ENCODE measurements around the gene RPL11. TPM values are rescaled to one million over a fixed set of nuclear protein-coding genes. Genes with fewer than 3 reads are reported as not detected.

RPL11 gene
- total RNA-seq, 5 donors from 2014 or later (not counting 1 experiment from before 2014, with no cell fraction given) = 1,758 to 2,043 (median 1,921) TPM

DNA sequence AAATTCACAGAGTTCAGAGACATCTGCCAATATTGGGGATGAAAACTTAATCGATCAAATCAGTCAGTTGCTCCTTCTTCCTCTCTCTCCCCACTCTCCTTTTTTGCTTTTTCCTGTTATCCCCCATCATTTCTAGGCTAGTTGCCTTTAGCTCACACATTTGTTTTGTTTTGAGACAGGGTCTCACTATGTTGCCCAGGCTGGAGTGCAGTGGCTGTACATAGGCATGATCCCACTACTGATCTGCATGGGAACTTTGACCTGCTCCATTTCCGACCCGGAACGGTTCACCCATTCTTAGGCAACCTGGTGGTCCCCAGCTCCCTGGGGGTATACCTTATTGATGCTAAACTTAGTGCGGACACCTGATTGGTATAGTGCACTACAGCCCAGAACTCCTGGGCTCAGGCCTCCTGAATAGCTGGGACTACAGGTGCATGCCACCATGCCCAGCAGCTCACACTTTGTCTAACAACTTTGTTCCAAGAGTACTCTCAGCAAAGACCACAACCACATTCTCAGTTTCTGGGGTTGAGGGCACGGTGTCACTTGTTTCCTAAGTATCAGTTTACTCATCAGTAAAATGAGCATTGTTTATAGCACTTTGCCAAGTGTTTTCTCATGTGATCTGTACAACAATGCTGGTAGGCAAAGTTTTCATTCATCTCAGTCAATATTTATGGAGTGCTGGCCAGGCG, 45.0 kb downstream of the RPL11 start:
- ChIA-PET CTCF (interaction anchor here in 1 of 2 donors (0.6 to 1.2 kb wide), 2 partner anchors 9 to 32 kb away, joined by 6 to 9 read pairs; no protein-coding TSS in a partner anchor), POLR2A (no interaction called here)
- no peak overlapping the region for H3K27ac Mint-ChIP-seq
- no peaks in the 10 kb centered on the region for H3K36me3 Mint-ChIP-seq
- WGBS (ENCODE audit: insufficient coverage) = 92% methylated on average over 5 of the region's 7 CpGs
- H3K27me3 Mint-ChIP-seq = no peaks in the 10 kb centered on the region
- ATAC-seq (replicated peaks in 1 of 4) (no peak), DNase-seq (no peak)
- H3K4me1 Mint-ChIP-seq = no peaks in the 10 kb centered on the region
- Histone ChIP-seq H3K27me3 (replicated peaks in 1 of 2; ENCODE audit: control insufficient read depth in 2 of 2, extremely low read depth in 1 of 2, insufficient read depth in 2 of 2, low read length in 1 of 2) (no peaks in the 10 kb centered on the region), H3K4me1 (ENCODE audit: control insufficient read depth in 1 of 2, extremely low read depth in 1 of 2, insufficient read depth in 2 of 2, low read length in 2 of 2) (no peaks in the 10 kb centered on the region), H3K4me3 (ENCODE audit: control insufficient read depth in 1 of 2, extremely low read depth in 1 of 2, low read length in 1 of 2) (no peak overlapping the region), H3K27ac (ENCODE audit: low read length) (no peak overlapping the region), H3K36me3 (ENCODE audit: control insufficient read depth in 2 of 2, extremely low read depth in 1 of 2, insufficient read depth in 1 of 2, low read length in 1 of 2) (no peaks in the 10 kb centered on the region), H3K9me3 (no peaks in the 10 kb centered on the region)
- no peaks in the 10 kb centered on the region for H3K9me3 Mint-ChIP-seq
- no peak overlapping the region for H3K4me3 Mint-ChIP-seq

DNA sequence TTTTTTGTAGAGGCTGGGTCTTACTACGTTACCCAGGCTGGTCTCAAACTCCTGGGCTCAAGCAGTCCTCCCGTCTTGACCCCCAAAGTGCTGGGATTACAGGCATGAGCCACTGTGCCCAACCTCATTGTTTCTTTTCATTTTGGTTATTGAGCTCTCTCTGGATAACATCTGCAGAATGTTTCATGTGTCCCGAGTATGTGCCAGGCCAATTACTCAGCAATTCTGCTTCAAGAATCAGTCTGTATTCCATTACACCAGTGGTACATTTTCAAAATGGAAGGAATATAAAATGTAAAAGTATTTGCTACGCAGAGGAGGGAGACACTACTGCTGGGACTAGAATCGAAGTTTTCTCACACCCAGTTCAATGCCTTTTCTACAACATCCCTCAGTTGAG, 50.0 kb downstream of the RPL11 start:
- Mint-ChIP-seq H3K27ac (no peak overlapping the region), H3K36me3 (peaks cover 4% of the 10 kb centered on the region), H3K4me3 (peak overlapping the region in 2 of 3 donors; percentile 90 to 91), H3K4me1 (peaks cover 28 to 33% (median 31%) of the 10 kb centered on the region in 3 donors), H3K27me3 (no peaks in the 10 kb centered on the region), H3K9me3 (no peaks in the 10 kb centered on the region)
- Histone ChIP-seq H3K27me3 (replicated peaks in 1 of 2; ENCODE audit: control insufficient read depth in 2 of 2, extremely low read depth in 1 of 2, insufficient read depth in 2 of 2, low read length in 1 of 2) (no peaks in the 10 kb centered on the region), H3K4me3 (ENCODE audit: control insufficient read depth in 1 of 2, extremely low read depth in 1 of 2, low read length in 1 of 2) (no peak overlapping the region), H3K9me3 (no peaks in the 10 kb centered on the region), H3K36me3 (ENCODE audit: control insufficient read depth in 2 of 2, extremely low read depth in 1 of 2, insufficient read depth in 1 of 2, low read length in 1 of 2) (peaks cover 0 to 2% of the 10 kb centered on the region in 2 donors), H3K27ac (ENCODE audit: low read length) (no peak overlapping the region), H3K4me1 (ENCODE audit: control insufficient read depth in 1 of 2, extremely low read depth in 1 of 2, insufficient read depth in 2 of 2, low read length in 2 of 2) (peaks cover 17 to 22% of the 10 kb centered on the region in 2 experiments)
- no peak for DNase-seq
- WGBS (ENCODE audit: insufficient coverage) = 100% methylated on average over 2 of the region's 5 CpGs
- no peak for ATAC-seq (replicated peaks in 1 of 4)
- CTCF ChIA-PET = no interaction called here
- POLR2A ChIA-PET = no interaction called here

- Mint-ChIP-seq H3K36me3 (peaks cover 7% of the 10 kb centered on the region), H3K27ac (peak overlapping the region; percentile 91 to 93), H3K4me3 (peak overlapping the region; percentile 86 to 91 (median 90)), H3K27me3 (no peaks in the 10 kb centered on the region), H3K9me3 (no peaks in the 10 kb centered on the region), H3K4me1 (peaks cover 40 to 45% (median 43%) of the 10 kb centered on the region in 3 donors)
- peaks cover 0 to 8% of the 10 kb centered on the region in 2 donors for H3K36me3 ChIP-seq (ENCODE audit: control insufficient read depth in 2 of 2, extremely low read depth in 1 of 2, insufficient read depth in 1 of 2, low read length in 1 of 2)
- DNase-seq = peak in 2 of 35 experiments; percentile 6 to 7
- peak overlapping the region; percentile 77 to 80 for H3K4me3 ChIP-seq (ENCODE audit: control insufficient read depth in 1 of 2, extremely low read depth in 1 of 2, low read length in 1 of 2)
- no peaks in the 10 kb centered on the region for H3K27me3 ChIP-seq (replicated peaks in 1 of 2; ENCODE audit: control insufficient read depth in 2 of 2, extremely low read depth in 1 of 2, insufficient read depth in 2 of 2, low read length in 1 of 2)
- H3K9me3 ChIP-seq = no peaks in the 10 kb centered on the region
- POLR2A ChIA-PET = interaction anchor here in 1 of 2 donors (1.4 kb wide), 1 partner anchor 51 kb away, joined by 3 read pairs; the partner anchor contains the start of gene RPL11
- peak; percentile 27 to 51 (median 40) for ATAC-seq (replicated peaks in 1 of 4)
- 11% methylated on average over 27 of the region's 28 CpGs for WGBS (ENCODE audit: insufficient coverage)
- peak overlapping the region; percentile 78 for H3K27ac ChIP-seq (ENCODE audit: low read length)
- peaks cover 17 to 22% of the 10 kb centered on the region in 2 experiments for H3K4me1 ChIP-seq (ENCODE audit: control insufficient read depth in 1 of 2, extremely low read depth in 1 of 2, insufficient read depth in 2 of 2, low read length in 2 of 2)
- CTCF ChIA-PET = interaction anchor here (0.6 to 2.1 kb wide), 4 partner anchors 12 to 51 kb away, joined by 3 to 10 read pairs (median 6); partner anchors contain the start of gene RPL11 (in 1 of the 2)
Measured at GRCh38 chr1:23742670-23743286, 51.2 kb downstream of the RPL11 start.

DNA sequence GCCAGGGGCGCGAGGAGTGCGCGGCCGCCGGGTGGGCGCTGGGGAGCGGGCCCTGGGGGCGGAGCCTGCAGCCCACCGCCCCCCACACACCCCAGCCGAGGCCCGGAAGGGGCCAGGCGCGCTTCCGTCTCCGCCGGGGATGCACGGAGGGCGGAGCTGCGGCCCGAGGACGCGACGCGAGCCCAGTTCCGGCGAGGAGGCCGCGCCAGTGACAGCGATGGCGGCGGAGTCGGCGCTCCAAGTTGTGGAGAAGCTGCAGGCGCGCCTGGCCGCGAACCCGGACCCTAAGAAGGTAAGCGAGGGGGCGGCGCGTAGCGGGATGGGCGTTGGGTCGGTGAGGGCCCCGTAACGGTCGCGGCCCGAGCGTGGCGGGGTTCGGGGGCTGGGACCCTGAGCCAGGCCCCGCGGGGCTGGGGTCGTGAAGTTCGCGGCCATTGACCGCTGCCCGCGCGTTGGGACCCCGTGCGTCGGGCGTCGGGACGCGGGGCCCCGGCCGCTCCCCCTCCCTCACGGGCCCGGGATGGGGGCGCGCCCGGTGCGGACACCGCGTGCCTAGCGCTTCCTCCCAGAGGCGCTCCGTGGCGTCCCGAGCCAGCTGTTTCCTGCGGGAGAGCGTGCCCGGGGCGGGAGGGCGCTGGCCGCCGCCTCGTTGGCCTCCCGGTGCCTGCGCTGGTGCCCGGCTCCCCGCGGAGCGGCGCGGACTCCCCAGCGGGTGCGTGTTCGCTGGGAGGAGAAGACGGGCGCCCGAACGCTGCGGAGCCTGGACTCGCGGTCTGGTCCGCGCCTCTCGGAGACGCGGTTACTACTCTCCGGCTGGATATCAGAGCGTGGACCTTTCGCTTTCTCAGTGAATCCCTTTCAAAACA, 51.9 kb downstream of the RPL11 start, which contains the start of gene ELOA:
Gene ELOA, plus strand, starts transcription at position 185 of the 866 bp plus-strand sequence. Its CDS starts 33 bp downstream, at position 218.
- peaks cover 7% of the 10 kb centered on the region for H3K36me3 Mint-ChIP-seq
- WGBS (ENCODE audit: insufficient coverage) = under 1% methylated on average over 107 of the region's 119 CpGs
- CTCF ChIA-PET = interaction anchor here (0.6 to 2.1 kb wide), 4 partner anchors 29 to 297 kb away, joined by 3 to 6 read pairs (median 4); partner anchors contain the start of gene RPL11 (in 1 of the 2)
- ATAC-seq (replicated peaks in 1 of 4) (peak; percentile 96 to 98 (median 97)), DNase-seq (peak; percentile 55 to 87 (median 71))
- H3K27me3 ChIP-seq (replicated peaks in 1 of 2; ENCODE audit: control insufficient read depth in 2 of 2, extremely low read depth in 1 of 2, insufficient read depth in 2 of 2, low read length in 1 of 2) = no peaks in the 10 kb centered on the region
- POLR2A ChIA-PET = interaction anchor here in 1 of 2 donors (1.4 kb wide), 1 partner anchor 52 kb away, joined by 3 read pairs; the partner anchor contains the start of gene RPL11
- H3K27ac ChIP-seq (ENCODE audit: low read length) = peak within 1 kb of the TSS; percentile 78
- peak within 1 kb of the TSS; percentile 88 to 91 (median 90) for H3K4me3 Mint-ChIP-seq
- peaks cover 48 to 51% (median 50%) of the 10 kb centered on the region in 3 donors for H3K4me1 Mint-ChIP-seq
- no peaks in the 10 kb centered on the region for H3K9me3 Mint-ChIP-seq
- H3K36me3 ChIP-seq (ENCODE audit: control insufficient read depth in 2 of 2, extremely low read depth in 1 of 2, insufficient read depth in 1 of 2, low read length in 1 of 2) = peaks cover 0 to 10% of the 10 kb centered on the region in 2 donors
- peaks cover 17 to 22% of the 10 kb centered on the region in 2 experiments for H3K4me1 ChIP-seq (ENCODE audit: control insufficient read depth in 1 of 2, extremely low read depth in 1 of 2, insufficient read depth in 2 of 2, low read length in 2 of 2)
- peak within 1 kb of the TSS; percentile 91 to 93 for H3K27ac Mint-ChIP-seq
- no peaks in the 10 kb centered on the region for H3K9me3 ChIP-seq
- H3K4me3 ChIP-seq (ENCODE audit: control insufficient read depth in 1 of 2, extremely low read depth in 1 of 2, low read length in 1 of 2) = peak within 1 kb of the TSS; percentile 77 to 80
- no peaks in the 10 kb centered on the region for H3K27me3 Mint-ChIP-seq

DNA sequence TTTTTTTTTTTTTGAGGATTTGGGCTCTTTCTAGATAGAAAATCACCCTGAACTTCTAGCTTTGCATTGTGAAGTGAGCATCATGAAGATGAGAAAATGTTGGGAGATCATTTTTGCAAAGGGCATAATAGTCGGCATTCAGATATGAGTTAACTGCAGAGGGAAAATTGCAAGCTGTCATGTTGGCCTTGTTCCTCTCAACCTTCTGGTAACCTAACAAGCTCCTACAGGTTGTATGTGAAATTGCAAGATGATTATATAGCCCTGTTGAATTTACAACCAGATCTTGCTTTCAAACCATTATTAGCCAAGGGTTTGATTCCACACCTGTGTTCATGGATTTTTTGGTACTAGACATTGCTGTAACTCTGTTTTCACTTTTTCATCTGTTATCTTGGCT, 53.9 kb downstream of the RPL11 start:
- peaks cover 0 to 19% of the 10 kb centered on the region in 2 donors for H3K36me3 ChIP-seq (ENCODE audit: control insufficient read depth in 2 of 2, extremely low read depth in 1 of 2, insufficient read depth in 1 of 2, low read length in 1 of 2)
- no CpG with 5 or more reads among the region's 1 CpG for WGBS (ENCODE audit: insufficient coverage)
- H3K27me3 Mint-ChIP-seq = no peaks in the 10 kb centered on the region
- peak overlapping the region; percentile 65 to 91 (median 88) for H3K4me3 Mint-ChIP-seq
- peaks cover 15% of the 10 kb centered on the region for H3K36me3 Mint-ChIP-seq
- no peak for ATAC-seq (replicated peaks in 1 of 4)
- DNase-seq = peak in 1 of 35 experiments; percentile 51
- H3K27ac ChIP-seq (ENCODE audit: low read length) = no peak overlapping the region
- POLR2A ChIA-PET = interaction anchor here in 1 of 2 donors (0.5 kb wide), 1 partner anchor 53 kb away, joined by 6 read pairs; no protein-coding TSS in a partner anchor
- H3K4me3 ChIP-seq (ENCODE audit: control insufficient read depth in 1 of 2, extremely low read depth in 1 of 2, low read length in 1 of 2) = no peak overlapping the region
- H3K9me3 ChIP-seq = no peaks in the 10 kb centered on the region
- CTCF ChIA-PET = interaction anchor here (0.6 to 1.6 kb wide), 7 partner anchors 8 to 646 kb away, joined by 3 to 9 read pairs (median 3); partner anchors contain the start of gene RPL11 (in 1 of the 2)
- H3K27me3 ChIP-seq (replicated peaks in 1 of 2; ENCODE audit: control insufficient read depth in 2 of 2, extremely low read depth in 1 of 2, insufficient read depth in 2 of 2, low read length in 1 of 2) = no peaks in the 10 kb centered on the region
- peaks cover 54 to 59% (median 57%) of the 10 kb centered on the region in 3 donors for H3K4me1 Mint-ChIP-seq
- H3K27ac Mint-ChIP-seq = peak overlapping the region in 1 of 2 donors; percentile 85
- H3K4me1 ChIP-seq (ENCODE audit: control insufficient read depth in 1 of 2, extremely low read depth in 1 of 2, insufficient read depth in 2 of 2, low read length in 2 of 2) = peaks cover 17 to 22% of the 10 kb centered on the region in 2 experiments
- H3K9me3 Mint-ChIP-seq = no peaks in the 10 kb centered on the region

Data from T-cell (primary cell).